Parathyroid adenoma (tissue), 2 donors: Measurements from ENCODE around the gene C8A.

Experiments
- H2AFZ ChIP-seq: fragments of 300-600 bp; sonication (generic); one replicate; pipeline ENCODE4 v1.7.0; 2017; ENCODE audit warnings: antibody characterized with exemption, mild to moderate bottlenecking
- H3K27ac ChIP-seq: fragments of 300-600 bp; sonication (generic); one replicate; pipeline ENCODE4 v1.7.0; 2017
- H3K27me3 ChIP-seq: fragments of 300-600 bp; sonication (generic); one replicate; pipeline ENCODE4 v1.7.0; 2017; ENCODE audit warnings: low read length; ENCODE audit not compliant: control insufficient read depth, insufficient read depth
- H3K36me3 ChIP-seq: fragments of 300-600 bp; sonication (generic); one replicate; pipeline ENCODE4 v1.7.0; 2017; ENCODE audit warnings: low read length; ENCODE audit not compliant: control insufficient read depth, insufficient read depth
- H3K4me1 ChIP-seq: fragments of 300-600 bp; sonication (generic); one replicate; pipeline ENCODE4 v1.7.0; 2017; ENCODE audit warnings: control low read depth
- H3K4me2 ChIP-seq: fragments of 300-600 bp; sonication (generic); one replicate; pipeline ENCODE4 v1.7.0; 2017; ENCODE audit warnings: low read length
- H3K4me3 ChIP-seq: fragments of 300-600 bp; sonication (generic); one replicate; pipeline ENCODE4 v1.7.0; 2017; ENCODE audit warnings: low read depth, low read length
- H3K79me2 ChIP-seq: fragments of 300-600 bp; sonication (generic); one replicate; pipeline ENCODE4 v1.7.0; 2017; ENCODE audit warnings: control low read depth
- H3K9ac ChIP-seq: fragments of 300-600 bp; sonication (generic); one replicate; pipeline ENCODE4 v1.7.0; 2017; ENCODE audit warnings: mild to moderate bottlenecking
- H3K9me3 ChIP-seq: fragments of 300-600 bp; sonication (generic); one replicate; pipeline ENCODE4 v1.7.0; 2017; ENCODE audit warnings: low read length; ENCODE audit not compliant: control insufficient read depth
- CTCF ChIP-seq: fragments of 300-600 bp; sonication (generic); IDR thresholded peaks from one replicate; pipeline ENCODE4 v1.7.0; 2017; ENCODE audit warnings: antibody characterized with exemption, mild to moderate bottlenecking
- donor health status: primary hyperparathyroidism.

The C8A gene

DNA sequence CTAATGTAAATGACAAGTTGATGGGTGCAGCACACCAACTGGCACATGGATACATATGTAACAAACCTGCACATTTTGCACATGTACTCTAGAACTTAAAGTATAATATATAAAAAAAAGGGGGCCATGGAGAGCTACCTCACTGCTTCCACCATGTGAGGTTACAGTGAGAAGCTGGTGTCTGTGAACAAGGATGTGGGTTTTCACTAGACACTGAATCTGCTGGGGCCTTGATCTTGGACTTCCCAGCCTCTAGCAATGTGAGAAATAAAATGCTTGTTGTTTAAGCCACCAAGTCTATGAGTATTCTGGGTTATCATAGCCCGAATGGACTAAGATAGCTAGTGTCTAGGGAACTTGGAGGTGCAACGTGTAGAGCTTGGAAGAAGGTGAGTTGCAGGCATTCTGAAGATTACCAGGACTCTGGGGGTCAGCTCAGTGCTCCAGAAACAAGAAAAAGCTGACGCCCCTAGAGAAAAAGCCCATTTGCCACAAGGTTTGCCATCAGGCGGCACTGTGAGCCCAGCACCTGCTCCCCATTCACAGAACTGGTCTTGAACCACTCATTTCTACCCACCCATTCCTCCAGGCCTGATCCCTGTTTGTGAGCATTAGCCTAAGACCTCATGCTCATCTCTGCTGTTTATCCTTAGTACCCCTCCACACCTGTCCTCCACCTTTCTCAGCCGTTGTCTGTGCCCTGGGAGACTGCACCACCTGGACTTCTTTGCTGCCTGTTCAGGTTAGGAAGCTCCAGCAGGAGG is 20.3 kb upstream of the C8A start:
- no peak overlapping the region for H3K4me2 ChIP-seq
- H3K36me3 ChIP-seq, result no peaks in the 10 kb centered on the region
- TF ChIP-seq CTCF, result no peak
- no peak overlapping the region for H3K4me3 ChIP-seq
- H2AFZ ChIP-seq, result no peak overlapping the region
- no peaks in the 10 kb centered on the region for H3K79me2 ChIP-seq
- H3K9ac ChIP-seq, result no peak overlapping the region
- no peak overlapping the region for H3K27ac ChIP-seq
- no peaks in the 10 kb centered on the region for H3K27me3 ChIP-seq
- H3K4me1 ChIP-seq, result no peaks in the 10 kb centered on the region
- no peaks in the 10 kb centered on the region for H3K9me3 ChIP-seq

GRCh38 chr1:56835657-56836056 is 18.9 kb upstream of the C8A start:
- H3K4me1 ChIP-seq, result no peaks in the 10 kb centered on the region
- TF ChIP-seq CTCF, result no peak
- no peaks in the 10 kb centered on the region for H3K9me3 ChIP-seq
- no peak overlapping the region for H2AFZ ChIP-seq
- H3K36me3 ChIP-seq, result no peaks in the 10 kb centered on the region
- H3K27ac ChIP-seq, result no peak overlapping the region
- no peaks in the 10 kb centered on the region for H3K79me2 ChIP-seq
- H3K27me3 ChIP-seq, result no peaks in the 10 kb centered on the region
- no peak overlapping the region for H3K4me3 ChIP-seq
- no peak overlapping the region for H3K9ac ChIP-seq
- H3K4me2 ChIP-seq, result no peak overlapping the region

DNA sequence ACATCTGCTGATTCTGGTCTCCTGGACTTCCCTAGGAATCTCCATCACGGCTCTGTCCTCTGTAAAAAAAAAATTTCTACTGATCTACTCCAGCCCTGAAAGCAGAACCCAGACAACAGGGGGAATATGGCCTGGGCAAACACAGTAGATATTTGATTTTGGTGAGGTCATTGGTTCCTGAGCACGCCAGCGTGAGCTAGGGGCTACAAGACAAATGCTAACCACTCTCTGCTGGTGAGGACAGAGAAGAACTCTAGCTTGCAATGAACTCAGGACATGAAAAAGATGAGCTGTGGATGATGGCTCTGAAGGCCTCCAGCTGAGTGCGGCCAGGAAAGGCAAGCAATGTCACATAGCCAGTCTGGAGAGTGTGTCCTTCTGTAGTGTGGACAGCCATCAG is 18.2 kb upstream of the C8A start:
- Histone ChIP-seq H3K9me3 (no peaks in the 10 kb centered on the region), H3K9ac (no peak overlapping the region), H3K4me2 (no peak overlapping the region), H3K27ac (no peak overlapping the region), H3K4me1 (no peaks in the 10 kb centered on the region), H3K79me2 (no peaks in the 10 kb centered on the region), H3K27me3 (no peaks in the 10 kb centered on the region), H3K36me3 (no peaks in the 10 kb centered on the region), H2AFZ (no peak overlapping the region), H3K4me3 (no peak overlapping the region)
- no peak for TF ChIP-seq CTCF

DNA sequence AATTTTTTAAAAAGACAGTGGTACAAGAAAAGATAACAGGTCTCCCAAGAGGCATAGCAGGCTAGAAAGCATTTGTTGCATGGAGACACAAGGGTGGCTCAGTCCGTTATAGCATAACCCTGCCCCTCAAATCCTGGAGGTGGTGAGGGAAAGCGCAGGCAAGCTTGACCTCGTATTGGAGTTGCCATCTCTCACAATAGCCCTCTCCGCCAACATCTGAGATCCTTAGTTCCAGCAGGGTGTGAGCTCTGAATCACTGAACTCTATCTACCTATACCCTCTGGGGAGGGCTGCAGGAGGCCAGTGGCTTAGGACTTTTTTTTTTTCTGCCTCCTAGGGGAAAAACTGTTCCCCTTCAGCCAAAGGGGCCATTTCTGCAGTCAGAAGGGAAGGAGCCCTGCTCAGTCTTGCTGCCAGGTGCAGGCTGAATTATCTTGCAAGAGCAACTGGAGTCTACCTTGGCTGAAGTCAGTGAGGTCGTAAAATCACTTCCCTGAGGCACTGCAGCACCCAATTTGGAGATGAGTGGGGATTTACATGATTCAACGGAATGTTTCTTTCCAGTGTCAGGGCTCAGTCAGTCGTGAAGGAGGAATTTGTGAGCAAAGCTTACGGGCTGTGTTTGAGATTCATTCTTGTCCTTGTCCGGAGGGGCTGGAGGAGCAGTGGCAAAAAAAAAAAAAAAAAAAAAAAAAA is 17.2 kb upstream of the C8A start:
- H3K4me2 ChIP-seq, result no peak overlapping the region

More for the DNA sequence above, 17.2 kb upstream of the C8A start:
- Histone ChIP-seq H3K9ac (no peak overlapping the region), H3K27me3 (no peaks in the 10 kb centered on the region), H3K4me3 (no peak overlapping the region), H2AFZ (no peak overlapping the region), H3K9me3 (no peaks in the 10 kb centered on the region), H3K36me3 (no peaks in the 10 kb centered on the region), H3K79me2 (no peaks in the 10 kb centered on the region), H3K4me1 (no peaks in the 10 kb centered on the region), H3K27ac (no peak overlapping the region)
- TF ChIP-seq CTCF, result no peak
